Adipocyte (in vitro differentiated cells): Measurements from ENCODE around the gene LRRC19.
A peak's percentile ranks its signal among the peaks of the same experiment; 100 is the strongest.

Source experiments
- DNase-seq: peaks from one replicate; pipeline ENCODE4 v3.0.0-alpha.2; 2015; ENCODE audit warnings: low read depth
- H3K27me3 ChIP-seq: replicated peaks from 2 replicates; pipeline ENCODE4 v1.7.0; 2013; ENCODE audit warnings: mild to moderate bottlenecking, low read length, moderate library complexity; ENCODE audit not compliant: control insufficient read depth, insufficient read depth
- H3K36me3 ChIP-seq: 2 replicates; pipeline ENCODE4 v1.7.0; 2013; ENCODE audit warnings: low read length, mild to moderate bottlenecking, moderate library complexity; ENCODE audit not compliant: control insufficient read depth, insufficient read depth, severe bottlenecking
- H3K4me1 ChIP-seq: 2 replicates; pipeline ENCODE4 v1.7.0; 2013; ENCODE audit warnings: mild to moderate bottlenecking, low read length, moderate library complexity; ENCODE audit not compliant: control insufficient read depth, insufficient read depth
- H3K4me3 ChIP-seq: 2 replicates; pipeline ENCODE4 v1.7.0; 2013; ENCODE audit warnings: mild to moderate bottlenecking, low read length, moderate library complexity
- H3K9ac ChIP-seq: 2 replicates; pipeline ENCODE4 v1.7.0; 2013; ENCODE audit warnings: mild to moderate bottlenecking, low read length, moderate library complexity
- H3K9me3 ChIP-seq: 2 replicates; pipeline ENCODE4 v1.7.0; 2013; ENCODE audit warnings: mild to moderate bottlenecking, low read length, moderate library complexity; ENCODE audit not compliant: control insufficient read depth

LRRC19 gene

DNA sequence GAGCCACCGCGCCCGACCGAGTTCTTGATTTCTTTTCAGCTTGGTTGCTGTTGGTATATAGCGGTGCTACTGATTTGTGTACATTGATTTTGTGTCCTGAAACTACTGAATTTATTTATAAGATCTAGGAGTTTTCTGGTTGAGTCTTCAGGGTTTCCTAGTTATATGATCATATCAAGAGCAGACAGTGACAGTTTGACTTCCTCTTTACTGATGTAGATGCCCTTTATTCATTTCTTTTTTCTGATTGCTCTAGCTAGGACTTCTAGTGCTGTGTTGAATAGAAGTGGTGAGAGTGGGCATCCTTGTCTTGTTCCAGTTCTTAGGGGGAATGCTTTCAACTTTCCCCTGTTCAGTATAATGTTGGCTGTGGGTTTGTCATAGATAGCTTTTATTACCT lies 17.4 kb upstream of the LRRC19 start:
- Histone ChIP-seq H3K9me3 (no peaks in the 10 kb centered on the region), H3K9ac (no peak overlapping the region), H3K4me1 (peaks cover 5% of the 10 kb centered on the region), H3K27me3 (no peaks in the 10 kb centered on the region), H3K36me3 (peaks cover 16% of the 10 kb centered on the region), H3K4me3 (no peak overlapping the region)
- no peak for DNase-seq

DNA sequence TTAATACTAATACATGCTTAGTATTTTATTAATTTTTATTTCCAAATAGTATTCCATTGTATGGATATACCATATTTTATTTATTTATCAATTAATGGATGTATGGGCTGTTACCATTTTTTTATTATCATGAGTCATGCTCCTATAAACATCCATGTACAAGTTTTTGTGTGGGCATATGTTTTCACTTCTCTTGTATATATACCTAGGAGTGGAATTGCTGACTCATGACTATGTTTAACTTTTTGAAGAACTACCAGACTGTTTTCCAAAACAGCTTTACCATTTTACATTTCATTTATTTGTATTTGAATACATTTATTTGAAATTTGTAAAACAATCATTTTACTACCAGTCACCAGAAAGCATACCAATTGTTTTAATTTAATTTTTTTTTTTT lies 14.1 kb upstream of the LRRC19 start:
- peak; percentile 62 for DNase-seq
- Histone ChIP-seq H3K4me3 (no peak overlapping the region), H3K9ac (no peak overlapping the region), H3K9me3 (no peaks in the 10 kb centered on the region), H3K27me3 (no peaks in the 10 kb centered on the region), H3K4me1 (peaks cover 5% of the 10 kb centered on the region), H3K36me3 (peaks cover 24% of the 10 kb centered on the region)

- Histone ChIP-seq H3K4me1 (no peaks in the 10 kb centered on the region), H3K9ac (no peak overlapping the region), H3K9me3 (no peaks in the 10 kb centered on the region), H3K36me3 (peaks cover 9% of the 10 kb centered on the region), H3K27me3 (no peaks in the 10 kb centered on the region), H3K4me3 (no peak overlapping the region)
- no peak for DNase-seq
Observed at GRCh38 chr9:27003426-27004077, 1.9 kb downstream of the LRRC19 start.

DNA sequence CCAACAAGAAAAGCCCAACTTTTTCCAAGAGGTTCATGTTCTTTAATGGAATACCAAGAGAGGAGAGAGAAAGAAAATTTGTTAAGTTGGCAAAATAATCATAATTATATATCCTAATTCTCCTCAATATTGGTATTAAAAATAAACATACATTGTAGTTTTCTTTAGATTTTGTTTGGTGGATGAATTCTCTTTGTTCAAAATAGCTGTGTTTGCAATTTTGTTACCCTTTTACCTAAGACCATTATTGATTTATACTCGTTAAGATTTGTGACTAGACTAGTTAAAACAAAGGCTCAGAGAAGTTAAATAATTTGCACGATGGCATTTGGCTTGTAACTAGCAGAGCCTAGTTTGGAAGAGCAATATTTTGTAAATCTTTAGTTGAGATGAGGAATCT lies 9.7 kb downstream of the LRRC19 start:
- Histone ChIP-seq H3K4me1 (no peaks in the 10 kb centered on the region), H3K9me3 (no peaks in the 10 kb centered on the region), H3K9ac (no peak overlapping the region), H3K27me3 (no peaks in the 10 kb centered on the region), H3K36me3 (peaks cover 12% of the 10 kb centered on the region), H3K4me3 (no peak overlapping the region)
- no peak for DNase-seq

DNA sequence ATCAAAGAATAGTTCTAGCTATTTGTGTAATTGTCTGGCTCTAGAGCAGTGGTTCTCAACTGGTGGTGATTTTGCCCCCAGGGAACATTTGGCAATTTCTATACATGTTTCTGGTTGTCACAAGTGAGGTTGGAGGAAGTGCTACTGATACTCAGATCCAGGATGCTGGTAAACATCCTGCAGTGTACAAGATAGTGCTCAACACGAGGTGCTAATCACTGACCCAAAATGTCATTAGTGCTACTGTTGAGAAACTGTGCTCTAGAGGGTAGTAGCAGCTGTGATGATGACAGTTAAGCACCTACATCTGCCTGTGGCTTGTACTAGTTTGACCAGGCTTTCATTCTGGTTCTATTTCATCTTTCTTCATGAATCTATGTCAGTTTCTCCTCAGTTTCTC lies 22.1 kb downstream of the LRRC19 start:
- H3K36me3 ChIP-seq: peaks cover 34% of the 10 kb centered on the region
- H3K27me3 ChIP-seq: no peaks in the 10 kb centered on the region
- H3K9ac ChIP-seq: no peak overlapping the region
- no peaks in the 10 kb centered on the region for H3K9me3 ChIP-seq
- H3K4me1 ChIP-seq: no peaks in the 10 kb centered on the region
- no peak overlapping the region for H3K4me3 ChIP-seq
- DNase-seq: no peak

- no peaks in the 10 kb centered on the region for H3K27me3 ChIP-seq
- peaks cover 10% of the 10 kb centered on the region for H3K4me1 ChIP-seq
- peak; percentile 28 for DNase-seq
- no peak overlapping the region for H3K9ac ChIP-seq
- no peaks in the 10 kb centered on the region for H3K9me3 ChIP-seq
- H3K4me3 ChIP-seq: no peak overlapping the region
- H3K36me3 ChIP-seq: peaks cover 13% of the 10 kb centered on the region
Observed at GRCh38 chr9:26975728-26976707, 29.5 kb downstream of the LRRC19 start.

GRCh38 chr9:26974927-26975326 lies 30.5 kb downstream of the LRRC19 start:
- Histone ChIP-seq H3K27me3 (no peaks in the 10 kb centered on the region), H3K4me1 (peaks cover 10% of the 10 kb centered on the region), H3K36me3 (peaks cover 5% of the 10 kb centered on the region), H3K4me3 (no peak overlapping the region), H3K9me3 (no peaks in the 10 kb centered on the region), H3K9ac (no peak overlapping the region)
- no peak for DNase-seq

DNA sequence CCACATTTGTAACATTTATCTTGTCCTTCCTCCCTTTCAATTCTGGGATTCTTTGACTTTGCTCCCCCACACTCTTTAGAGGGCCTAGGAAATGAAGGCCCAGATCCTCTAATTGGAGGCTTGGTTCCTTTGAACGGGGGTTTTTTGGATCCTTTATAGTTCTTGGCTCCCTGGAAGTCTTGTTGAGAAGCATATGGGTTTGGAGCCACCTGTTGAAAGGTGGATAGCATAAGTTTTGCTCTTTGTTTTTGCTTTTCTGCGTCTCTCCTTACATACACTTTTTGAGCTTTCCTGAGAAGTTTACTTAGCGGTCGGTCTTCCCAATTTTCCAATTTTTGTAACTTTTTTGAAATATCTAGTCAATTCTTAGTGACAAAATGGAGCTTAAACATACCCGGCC lies 31.5 kb downstream of the LRRC19 start:
- H3K4me1 ChIP-seq: peaks cover 10% of the 10 kb centered on the region
- H3K4me3 ChIP-seq: no peak overlapping the region
- DNase-seq: no peak
- peaks cover 5% of the 10 kb centered on the region for H3K36me3 ChIP-seq
- no peak overlapping the region for H3K9ac ChIP-seq
- no peaks in the 10 kb centered on the region for H3K27me3 ChIP-seq
- H3K9me3 ChIP-seq: no peaks in the 10 kb centered on the region

DNA sequence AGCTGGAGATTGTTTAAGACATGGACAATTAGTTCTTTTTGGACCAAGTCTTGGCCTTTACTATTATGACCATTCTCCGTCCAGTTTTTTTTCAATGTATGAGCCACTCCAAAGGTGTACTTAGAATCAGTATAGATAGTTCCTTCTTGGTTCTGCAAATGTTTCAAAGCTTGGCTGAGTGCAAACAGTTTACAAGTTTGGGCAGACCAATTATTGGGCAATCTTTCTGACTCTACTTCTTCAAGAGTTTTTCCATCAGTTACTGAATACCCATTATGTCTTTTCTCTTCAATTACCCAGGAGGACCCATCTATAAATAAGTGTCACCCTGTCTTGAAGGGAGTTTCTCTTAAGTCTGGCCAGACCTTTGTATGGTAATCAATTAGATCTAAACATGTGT lies 33.8 kb downstream of the LRRC19 start:
- Histone ChIP-seq H3K36me3 (no peaks in the 10 kb centered on the region), H3K27me3 (no peaks in the 10 kb centered on the region), H3K9me3 (no peaks in the 10 kb centered on the region), H3K4me1 (peaks cover 8% of the 10 kb centered on the region), H3K9ac (no peak overlapping the region), H3K4me3 (no peak overlapping the region)
- DNase-seq: no peak

DNA sequence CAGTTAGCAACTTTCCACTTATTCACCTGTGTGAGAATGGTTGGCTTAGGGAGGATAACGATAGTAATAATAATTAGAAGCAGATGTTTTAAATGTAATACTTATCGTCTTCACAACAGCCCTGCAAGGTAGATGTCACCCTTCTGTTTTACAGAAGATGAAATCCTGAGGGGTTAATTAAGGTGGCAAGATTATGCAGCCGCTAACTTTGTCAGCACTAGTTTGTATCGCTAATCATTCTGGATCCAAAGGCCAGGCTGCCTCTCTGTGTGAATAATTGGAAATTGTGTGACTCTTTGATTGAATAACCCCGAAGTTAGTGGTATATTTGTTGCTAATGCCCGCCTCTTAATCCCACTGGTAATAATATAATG lies 48.6 kb downstream of the LRRC19 start:
- DNase-seq: no peak
- Histone ChIP-seq H3K4me1 (peaks cover 14% of the 10 kb centered on the region), H3K27me3 (no peaks in the 10 kb centered on the region), H3K9ac (peak overlapping the region; percentile 95), H3K36me3 (no peaks in the 10 kb centered on the region), H3K4me3 (peak overlapping the region; percentile 94), H3K9me3 (no peaks in the 10 kb centered on the region)

- Histone ChIP-seq H3K4me1 (peaks cover 14% of the 10 kb centered on the region), H3K27me3 (no peaks in the 10 kb centered on the region), H3K4me3 (peak within 1 kb of the TSS; percentile 94), H3K9me3 (no peaks in the 10 kb centered on the region), H3K36me3 (no peaks in the 10 kb centered on the region), H3K9ac (peak within 1 kb of the TSS; percentile 95)
- DNase-seq: peak; percentile 100
Observed at GRCh38 chr9:26955921-26956859, 49.3 kb downstream of the LRRC19 start, which contains the start of gene IFT74. Gene IFT74 (plus strand): TSS chr9:26956412. CDS start chr9:26961968, 5,556 bp downstream.
